IMR-90 (cell line): ENCODE data around the gene PNKD. TPM values are rescaled to one million over a fixed set of nuclear protein-coding genes. Genes with fewer than 3 reads are reported as not detected.

Experiments
- ATAC-seq: fragments of 200-7000 bp; cut with Tn5 transposase; 2 replicates; pipeline ENCODE4 v1.9.1; 2020; ENCODE audit warnings: low read depth, mild to moderate bottlenecking, moderate library complexity
- BruUV-seq: library from RNA; stranded (reverse); fragments of 400-500 nt; replicated peaks from 2 replicates; lab custom pipeline; 2021; lab: Mats Ljungman, UMichigan
- CTCF ChIA-PET: fragments of 300-600 bp; formaldehyde crosslinking; extraction: SDS; loops from one replicate; lab custom pipeline; 2021; ENCODE audit warnings: antibody characterized with exemption; lab: Yijun Ruan, JAX
- POLR2A ChIA-PET: fragments of 300-600 bp; sonication (Branson Sonifier 250); formaldehyde crosslinking; loops from one replicate; lab custom pipeline; 2022; ENCODE audit warnings: antibody characterized with exemption; ENCODE audit not compliant: unreplicated experiment; lab: Charles Lee
- DNase-seq: peaks from one replicate; pipeline ENCODE4 v3.0.0; 2013
- H2AFZ ChIP-seq: replicated peaks from 2 replicates; pipeline ENCODE3; 2013; ENCODE audit warnings: low read length, mild to moderate bottlenecking; ENCODE audit not compliant: poor library complexity
- H2AK5ac ChIP-seq: 2 replicates; pipeline ENCODE4 v1.6.1; 2013; ENCODE audit warnings: low read depth, low read length, inconsistent platforms
- H2AK9ac ChIP-seq: replicated peaks from 2 replicates; pipeline ENCODE3; 2013; ENCODE audit warnings: mild to moderate bottlenecking, low read depth, low read length, moderate library complexity; ENCODE audit not compliant: poor library complexity
- H2BK120ac ChIP-seq: 2 replicates; pipeline ENCODE4 v1.6.1; 2013; ENCODE audit warnings: low read depth, low read length, inconsistent platforms
- H2BK15ac ChIP-seq: 3 replicates; pipeline ENCODE4 v1.6.1; 2013; ENCODE audit warnings: low read depth, low read length, inconsistent platforms
- H2BK20ac ChIP-seq: 2 replicates; pipeline ENCODE4 v1.6.1; 2013; ENCODE audit warnings: low read depth, mild to moderate bottlenecking, inconsistent platforms, low read length, moderate library complexity
- H2BK5ac ChIP-seq: 2 replicates; pipeline ENCODE4 v1.6.1; 2013; ENCODE audit warnings: mild to moderate bottlenecking, low read depth, low read length, inconsistent platforms; ENCODE audit not compliant: poor library complexity, severe bottlenecking
- H3K14ac ChIP-seq: replicated peaks from 2 replicates; pipeline ENCODE4 v1.6.1; 2013; ENCODE audit warnings: low read depth, low read length, inconsistent platforms
- H3K18ac ChIP-seq: 2 replicates; pipeline ENCODE4 v1.6.1; 2013; ENCODE audit warnings: low read depth, low read length, control low read depth
- H3K23ac ChIP-seq: 2 replicates; pipeline ENCODE4 v1.6.1; 2013; ENCODE audit warnings: low read depth, low read length, inconsistent platforms
- H3K27ac ChIP-seq: 2 replicates; pipeline ENCODE4 v1.5.1; 2013; ENCODE audit warnings: mild to moderate bottlenecking, control low read depth, low read length; ENCODE audit not compliant: insufficient read depth
- H3K27me3 ChIP-seq: 2 replicates; pipeline ENCODE4 v1.6.1; 2013; ENCODE audit warnings: low read length; ENCODE audit not compliant: control insufficient read depth, insufficient read depth
- H3K36me3 ChIP-seq: 2 replicates; pipeline ENCODE4 v1.6.1; 2013; ENCODE audit warnings: low read length, mixed read lengths; ENCODE audit not compliant: control insufficient read depth, insufficient read depth
- H3K4ac ChIP-seq: 2 replicates; pipeline ENCODE4 v1.6.1; 2013; ENCODE audit warnings: low read depth, low read length, inconsistent platforms
- H3K4me1 ChIP-seq: 2 replicates; pipeline ENCODE4 v1.6.1; 2013; ENCODE audit warnings: low read length, mixed read lengths; ENCODE audit not compliant: control insufficient read depth, insufficient read depth
- H3K4me2 ChIP-seq: 2 replicates; pipeline ENCODE4 v1.6.1; 2013; ENCODE audit warnings: low read depth, mild to moderate bottlenecking, control low read depth, low read length, moderate library complexity
- H3K4me3 ChIP-seq: 2 replicates; pipeline ENCODE4 v1.5.1; 2013; ENCODE audit warnings: low read depth, mild to moderate bottlenecking, control low read depth, low read length, moderate library complexity; ENCODE audit not compliant: insufficient read depth
- H3K56ac ChIP-seq: 2 replicates; pipeline ENCODE4 v1.6.1; 2013; ENCODE audit warnings: low read length, inconsistent platforms; ENCODE audit not compliant: insufficient read depth; ENCODE audit errors: extremely low read depth
- H3K79me1 ChIP-seq, 2 experiments: 2 replicates each; pipeline ENCODE4 v1.6.1; 2013; ENCODE audit warnings: low read length in 2 of 2, inconsistent platforms in 1 of 2, low read depth in 1 of 2
- H3K9ac ChIP-seq: 2 replicates; pipeline ENCODE4 v1.6.1; 2013; ENCODE audit warnings: low read depth, low read length, control low read depth
- H3K9me1 ChIP-seq: 2 replicates; pipeline ENCODE4 v1.6.1; 2013; ENCODE audit warnings: low read length, inconsistent platforms; ENCODE audit not compliant: insufficient read depth
- H3K9me3 ChIP-seq: 2 replicates; pipeline ENCODE4 v1.6.1; 2013; ENCODE audit warnings: low read length; ENCODE audit not compliant: control insufficient read depth, insufficient read depth
- H4K20me1 ChIP-seq: 2 replicates; pipeline ENCODE4 v1.6.1; 2013; ENCODE audit warnings: low read length, inconsistent platforms; ENCODE audit not compliant: insufficient read depth
- H4K5ac ChIP-seq: 2 replicates; pipeline ENCODE4 v1.6.1; 2013; ENCODE audit warnings: mild to moderate bottlenecking, low read depth, low read length, control low read depth
- H4K8ac ChIP-seq, 2 experiments: 2 replicates each; pipeline ENCODE4 v1.6.1; 2013; ENCODE audit warnings: low read depth in 2 of 2, low read length in 2 of 2, control low read depth in 1 of 2, inconsistent platforms in 1 of 2
- H4K91ac ChIP-seq: 2 replicates; pipeline ENCODE4 v1.6.1; 2013; ENCODE audit warnings: low read depth, low read length, inconsistent platforms; ENCODE audit not compliant: insufficient read depth
- BHLHE40 ChIP-seq: fragments of 150-350 bp; IDR thresholded peaks from 2 replicates; pipeline ENCODE4 v1.6.1; 2016; ENCODE audit warnings: mild to moderate bottlenecking, low read depth, low read length
- CEBPB ChIP-seq: IDR thresholded peaks from 2 replicates; pipeline ENCODE4 v1.6.1; 2012; ENCODE audit warnings: low read depth, low read length, improper control_type of control experiment
- CHD1 ChIP-seq: IDR thresholded peaks from 2 replicates; pipeline ENCODE4 v1.6.1; 2012; ENCODE audit warnings: low read depth, low read length, improper control_type of control experiment
- FOS ChIP-seq: fragments of 150-350 bp; IDR thresholded peaks from 2 replicates; pipeline ENCODE4 v1.6.1; 2016; ENCODE audit warnings: low read depth, low read length
- MAFK ChIP-seq: IDR thresholded peaks from 2 replicates; pipeline ENCODE4 v1.6.1; 2012; ENCODE audit warnings: low read depth, low read length, improper control_type of control experiment
- MAZ ChIP-seq: IDR thresholded peaks from 2 replicates; pipeline ENCODE4 v1.6.1; 2012; ENCODE audit warnings: low read depth, mild to moderate bottlenecking, low read length, improper control_type of control experiment, moderate library complexity, borderline replicate concordance
- MXI1 ChIP-seq: IDR thresholded peaks from 2 replicates; pipeline ENCODE4 v1.6.1; 2012; ENCODE audit warnings: low read depth, mild to moderate bottlenecking, low read length, moderate library complexity, borderline replicate concordance
- NFE2L2 ChIP-seq: fragments of 150-350 bp; IDR thresholded peaks from 2 replicates; pipeline ENCODE4 v1.6.1; 2016; ENCODE audit warnings: low read depth, mild to moderate bottlenecking, low read length
- POLR2A ChIP-seq: IDR thresholded peaks from 2 replicates; pipeline ENCODE4 v1.6.1; 2012; ENCODE audit warnings: mild to moderate bottlenecking, low read depth, low read length
- RAD21 ChIP-seq: IDR thresholded peaks from 2 replicates; pipeline ENCODE4 v1.6.1; 2012; ENCODE audit warnings: low read length, improper control_type of control experiment
- RCOR1 ChIP-seq: IDR thresholded peaks from 2 replicates; pipeline ENCODE4 v1.6.1; 2012; ENCODE audit warnings: mild to moderate bottlenecking, low read length, improper control_type of control experiment; ENCODE audit not compliant: insufficient replicate concordance
- RFX5 ChIP-seq: IDR thresholded peaks from 2 replicates; pipeline ENCODE4 v1.8.0; 2012; ENCODE audit warnings: low read depth, mild to moderate bottlenecking, low read length, moderate library complexity
- SMC3 ChIP-seq: fragments of 150-350 bp; IDR thresholded peaks from 2 replicates; pipeline ENCODE4 v1.6.1; 2016; ENCODE audit warnings: low read depth, mild to moderate bottlenecking, antibody characterized with exemption, low read length, moderate library complexity
- WGBS, 2 experiments: methylation state at CpG; one replicate each; pipeline versions ENCODE4 v1.1.5 to v1.1.7; 2013; ENCODE audit warnings: missing lambda C conversion rate in 2 of 2; ENCODE audit not compliant: insufficient read length in 1 of 2; ENCODE audit errors: extremely low coverage in 2 of 2; 5-methylcytosine and 5-hydroxymethylcytosine counted together
- dilution Hi-C: fragments of 300-500 bp; cut with HindIII; formaldehyde crosslinking; loops from one replicate; pipeline ENCODE4 v1.14.3; 2018; ENCODE audit warnings: low sequenced_read_pairs; ENCODE audit not compliant: unreplicated experiment
- in situ Hi-C: fragments of 300-500 bp; cut with MboI; formaldehyde crosslinking; loops from 3 replicates; pipeline ENCODE4 v1.14.3; 2019; ENCODE audit warnings: low sequenced_read_pairs, inconsistent platforms, mixed read lengths
- intact Hi-C: fragments of 100-400 bp; cut with micrococcal nuclease; formaldehyde crosslinking; loops from 2 replicates; pipeline ENCODE4 v1.10.0; 2022
- polyA plus RNA-seq, 3 experiments: library from polyadenylated mRNA; depleted of rRNA; stranded (reverse); fragments of >200 nt; gene quantifications; 2 replicates each; pipeline ENCODE4 v1.2.3, GENCODE V29; 2012; ENCODE audit warnings: low replicate concordance in 1 of 3
- total RNA-seq: library from RNA; depleted of rRNA; stranded (reverse); fragments of >200 nt; gene quantifications from 2 replicates; pipeline ENCODE4 v1.2.3, GENCODE V29; 2012
- TF ChIP-seq, protein P1 (sequence below): fragments of 150-350 bp; IDR thresholded peaks from 2 replicates; pipeline ENCODE4 v1.6.1; 2016; ENCODE audit warnings: low read depth, mild to moderate bottlenecking, low read length, moderate library complexity, borderline replicate concordance
- TF ChIP-seq, protein P2 (sequence below): fragments of 150-350 bp; IDR thresholded peaks from 2 replicates; pipeline ENCODE4 v1.6.1; 2017; ENCODE audit warnings: mild to moderate bottlenecking, antibody characterized with exemption, low read length, low read depth
- TF ChIP-seq, protein P3 (sequence below): conservative IDR thresholded peaks from 2 replicates; pipeline ENCODE4 v1.5.1; 2012; ENCODE audit warnings: mild to moderate bottlenecking, low read depth, low read length, improper control_type of control experiment

The PNKD gene
- total and polyA plus RNA-seq, 2 of the 4 experiments (the other 2 are of a cell fraction): 19.2 to 68.5 TPM

DNA sequence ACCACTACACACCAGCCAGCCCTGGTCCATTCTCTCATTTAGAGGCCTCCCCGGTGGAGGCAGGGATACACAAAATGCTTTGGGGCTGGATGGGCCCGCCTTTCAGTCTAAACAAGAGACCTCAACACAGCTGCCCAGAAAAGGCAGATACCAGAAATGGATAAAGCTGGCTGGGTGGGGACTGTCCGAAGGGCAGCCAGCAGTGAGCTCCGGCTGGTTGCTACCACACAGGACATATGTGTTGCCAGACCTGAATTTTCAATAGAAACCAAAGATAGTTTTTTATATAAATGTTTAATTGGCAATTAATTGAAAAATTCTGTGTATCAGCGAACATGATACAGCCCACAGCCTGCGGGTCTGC lies 8.1 kb upstream of the PNKD start:
- ATAC-seq: no peak
- no peak for TF ChIP-seq CEBPB
- no peak for TF ChIP-seq RFX5
- no peak for TF ChIP-seq MAZ
- no peak for TF ChIP-seq FOS
- TF ChIP-seq, protein P1, sequence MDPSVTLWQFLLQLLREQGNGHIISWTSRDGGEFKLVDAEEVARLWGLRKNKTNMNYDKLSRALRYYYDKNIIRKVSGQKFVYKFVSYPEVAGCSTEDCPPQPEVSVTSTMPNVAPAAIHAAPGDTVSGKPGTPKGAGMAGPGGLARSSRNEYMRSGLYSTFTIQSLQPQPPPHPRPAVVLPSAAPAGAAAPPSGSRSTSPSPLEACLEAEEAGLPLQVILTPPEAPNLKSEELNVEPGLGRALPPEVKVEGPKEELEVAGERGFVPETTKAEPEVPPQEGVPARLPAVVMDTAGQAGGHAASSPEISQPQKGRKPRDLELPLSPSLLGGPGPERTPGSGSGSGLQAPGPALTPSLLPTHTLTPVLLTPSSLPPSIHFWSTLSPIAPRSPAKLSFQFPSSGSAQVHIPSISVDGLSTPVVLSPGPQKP: no peak
- no peak for TF ChIP-seq NFE2L2
- no peak for TF ChIP-seq RCOR1
- no peak for TF ChIP-seq MAFK
- TF ChIP-seq, protein P2, sequence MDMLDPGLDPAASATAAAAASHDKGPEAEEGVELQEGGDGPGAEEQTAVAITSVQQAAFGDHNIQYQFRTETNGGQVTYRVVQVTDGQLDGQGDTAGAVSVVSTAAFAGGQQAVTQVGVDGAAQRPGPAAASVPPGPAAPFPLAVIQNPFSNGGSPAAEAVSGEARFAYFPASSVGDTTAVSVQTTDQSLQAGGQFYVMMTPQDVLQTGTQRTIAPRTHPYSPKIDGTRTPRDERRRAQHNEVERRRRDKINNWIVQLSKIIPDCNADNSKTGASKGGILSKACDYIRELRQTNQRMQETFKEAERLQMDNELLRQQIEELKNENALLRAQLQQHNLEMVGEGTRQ: no peak
- no peak for TF ChIP-seq RAD21
- no peak for TF ChIP-seq SMC3
- TF ChIP-seq BHLHE40: no peak
- TF ChIP-seq POLR2A: no peak
- TF ChIP-seq CHD1: no peak
- TF ChIP-seq MXI1: no peak
- TF ChIP-seq, protein P3, sequence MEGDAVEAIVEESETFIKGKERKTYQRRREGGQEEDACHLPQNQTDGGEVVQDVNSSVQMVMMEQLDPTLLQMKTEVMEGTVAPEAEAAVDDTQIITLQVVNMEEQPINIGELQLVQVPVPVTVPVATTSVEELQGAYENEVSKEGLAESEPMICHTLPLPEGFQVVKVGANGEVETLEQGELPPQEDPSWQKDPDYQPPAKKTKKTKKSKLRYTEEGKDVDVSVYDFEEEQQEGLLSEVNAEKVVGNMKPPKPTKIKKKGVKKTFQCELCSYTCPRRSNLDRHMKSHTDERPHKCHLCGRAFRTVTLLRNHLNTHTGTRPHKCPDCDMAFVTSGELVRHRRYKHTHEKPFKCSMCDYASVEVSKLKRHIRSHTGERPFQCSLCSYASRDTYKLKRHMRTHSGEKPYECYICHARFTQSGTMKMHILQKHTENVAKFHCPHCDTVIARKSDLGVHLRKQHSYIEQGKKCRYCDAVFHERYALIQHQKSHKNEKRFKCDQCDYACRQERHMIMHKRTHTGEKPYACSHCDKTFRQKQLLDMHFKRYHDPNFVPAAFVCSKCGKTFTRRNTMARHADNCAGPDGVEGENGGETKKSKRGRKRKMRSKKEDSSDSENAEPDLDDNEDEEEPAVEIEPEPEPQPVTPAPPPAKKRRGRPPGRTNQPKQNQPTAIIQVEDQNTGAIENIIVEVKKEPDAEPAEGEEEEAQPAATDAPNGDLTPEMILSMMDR: no peak
- H3K18ac ChIP-seq: no peak overlapping the region
- H4K5ac ChIP-seq: no peak overlapping the region
- H4K8ac ChIP-seq: no peak overlapping the region
- H2AK5ac ChIP-seq: no peak overlapping the region
- no peak overlapping the region for H2BK5ac ChIP-seq
- H3K9me3 ChIP-seq: no peaks in the 10 kb centered on the region
- no peak overlapping the region for H3K23ac ChIP-seq
- no peak for DNase-seq
- peaks cover 3% of the 10 kb centered on the region; the same call in 1 of the 2 replicates for H4K20me1 ChIP-seq
- in situ Hi-C loops: no loop called here
- H3K4me2 ChIP-seq: no peak overlapping the region
- peaks cover 37% of the 10 kb centered on the region for H3K36me3 ChIP-seq
- H3K4me1 ChIP-seq: peaks cover 12% of the 10 kb centered on the region
- no peak overlapping the region for H3K14ac ChIP-seq
- no peak overlapping the region for H3K4me3 ChIP-seq
- H2AFZ ChIP-seq: no peak overlapping the region
- no peak overlapping the region for H4K91ac ChIP-seq
- H3K27ac ChIP-seq: no peak overlapping the region
- H2BK120ac ChIP-seq: no peak overlapping the region
- ChIA-PET CTCF (no interaction called here), POLR2A (no interaction called here)
- H3K4ac ChIP-seq: no peak overlapping the region
- no peak overlapping the region for H2BK20ac ChIP-seq
- intact Hi-C loops: no loop called here
- dilution Hi-C loops: no loop called here
- H3K56ac ChIP-seq: no peak overlapping the region
- H3K9me1 ChIP-seq: no peaks in the 10 kb centered on the region; the same call in 1 of the 2 replicates
- no TSS peak for BruUV-seq
- no peak overlapping the region for H2AK9ac ChIP-seq
- no peak overlapping the region for H3K9ac ChIP-seq
- peaks cover 3% of the 10 kb centered on the region in 2 experiments; a peak in 2 of 4 replicates for H3K79me1 ChIP-seq
- H3K27me3 ChIP-seq: no peaks in the 10 kb centered on the region
- no CpG with 5 or more reads among the region's 6 CpGs for WGBS, 2 experiments
- H2BK15ac ChIP-seq: no peak overlapping the region
